Measurements from ENCODE around the gene PKDREJ.

Gene PKDREJ

DNA sequence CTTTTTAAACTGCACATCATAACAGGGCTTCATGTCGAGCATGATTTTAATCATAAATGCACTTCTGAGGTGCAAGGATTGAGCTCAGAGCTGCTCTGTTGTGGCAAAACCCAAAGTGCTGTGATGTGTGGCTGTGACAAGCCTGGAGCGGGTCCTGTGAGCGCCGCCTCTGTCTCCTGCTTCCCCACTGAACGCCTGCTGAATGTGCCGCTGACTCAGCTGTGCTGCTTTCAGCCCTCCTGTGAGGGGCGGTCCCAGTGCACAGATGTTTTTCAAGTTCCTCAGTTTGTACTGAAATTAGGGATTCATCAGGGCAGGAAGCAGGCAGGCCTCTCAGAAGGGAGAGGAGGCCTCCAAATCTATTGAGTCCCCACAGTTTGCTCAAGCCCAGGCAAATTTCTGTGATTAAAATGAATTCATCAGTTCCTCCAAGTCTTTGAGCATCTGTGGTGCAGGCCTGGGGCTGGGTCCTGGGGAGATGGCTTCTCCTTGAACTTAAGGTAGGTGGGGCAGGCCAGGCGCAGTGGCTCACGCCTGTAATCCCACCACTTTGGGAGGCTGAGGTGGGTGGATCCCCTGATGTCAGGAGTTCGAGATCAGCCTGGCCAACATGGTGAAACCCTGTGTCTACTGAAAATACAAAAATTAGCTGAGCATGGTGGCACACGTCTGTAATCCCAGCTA is 30.6 kb upstream of the PKDREJ start:
- H3K9me3 Mint-ChIP-seq = no peaks in the 10 kb centered on the region
- H3K4me1 Mint-ChIP-seq (ENCODE audit: low read depth in 2 of 2) = peaks cover 44 to 60% of the 10 kb centered on the region in 2 donors
- no peaks in the 10 kb centered on the region for H3K27me3 Mint-ChIP-seq
- peak overlapping the region; percentile 51 to 62 for H3K4me3 Mint-ChIP-seq
- DNase-seq (no peak), ATAC-seq (replicated peaks) (no peak)
- peak overlapping the region; percentile 84 to 88 for H3K27ac Mint-ChIP-seq
- peaks cover 56% of the 10 kb centered on the region for H3K36me3 Mint-ChIP-seq (ENCODE audit: insufficient read depth)

DNA sequence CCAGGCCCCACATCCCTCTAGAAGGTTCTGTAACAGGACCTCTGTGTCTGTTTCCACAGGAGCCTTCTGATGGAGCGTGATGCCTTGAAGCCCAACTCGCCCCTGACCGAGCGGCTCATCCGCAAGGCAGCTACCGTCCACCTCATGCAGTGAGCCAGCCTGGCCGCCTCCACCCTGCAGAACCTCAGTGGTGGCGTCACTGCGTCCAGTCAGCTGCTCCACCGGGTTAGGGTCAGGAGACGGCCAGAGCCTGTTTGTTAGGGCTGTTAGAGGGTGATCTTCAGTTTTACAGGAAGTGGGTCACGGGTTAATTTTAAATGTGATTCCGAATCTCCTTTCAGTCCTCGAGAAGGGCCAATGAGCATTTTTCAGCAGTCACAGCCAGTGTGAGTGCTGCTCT is 29.6 kb upstream of the PKDREJ start:
- peaks cover 61% of the 10 kb centered on the region for H3K36me3 Mint-ChIP-seq (ENCODE audit: insufficient read depth)

DNA sequence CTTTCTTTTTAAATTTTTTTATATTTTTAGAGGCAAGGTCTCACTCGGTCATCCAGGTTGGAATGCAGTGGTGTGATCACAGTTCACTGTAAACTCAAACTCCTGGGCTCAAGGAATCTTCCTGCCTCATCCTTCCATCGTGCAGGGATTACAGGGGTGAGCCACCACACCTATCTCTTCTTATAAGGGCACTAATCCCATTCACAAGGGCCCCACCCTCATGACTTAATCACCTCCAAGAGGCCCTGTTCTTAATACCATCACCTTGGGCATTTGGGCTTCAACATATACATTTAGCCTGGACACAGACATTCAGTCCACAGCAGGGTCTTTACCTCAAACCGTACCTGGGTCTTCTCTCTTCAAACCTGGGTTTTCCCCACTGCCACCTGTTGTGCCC is 29.0 kb upstream of the PKDREJ start:
- Mint-ChIP-seq H3K9me3 (no peaks in the 10 kb centered on the region), H3K27ac (peak overlapping the region; percentile 84 to 88), H3K36me3 (ENCODE audit: insufficient read depth) (peaks cover 66% of the 10 kb centered on the region), H3K4me1 (ENCODE audit: low read depth in 2 of 2) (peaks cover 56 to 70% of the 10 kb centered on the region in 2 donors), H3K27me3 (no peaks in the 10 kb centered on the region), H3K4me3 (peak overlapping the region in 1 of 2 donors; percentile 62)
- DNase-seq = no peak
- no peak for ATAC-seq (replicated peaks)

More for the DNA sequence above, 29.6 kb upstream of the PKDREJ start:
- H3K9me3 Mint-ChIP-seq = no peaks in the 10 kb centered on the region
- no peak for DNase-seq
- H3K27ac Mint-ChIP-seq = peak overlapping the region; percentile 84 to 88
- no peak for ATAC-seq (replicated peaks)
- no peaks in the 10 kb centered on the region for H3K27me3 Mint-ChIP-seq
- peaks cover 52 to 70% of the 10 kb centered on the region in 2 donors for H3K4me1 Mint-ChIP-seq (ENCODE audit: low read depth in 2 of 2)
- peak overlapping the region in 1 of 2 donors; percentile 62 for H3K4me3 Mint-ChIP-seq

DNA sequence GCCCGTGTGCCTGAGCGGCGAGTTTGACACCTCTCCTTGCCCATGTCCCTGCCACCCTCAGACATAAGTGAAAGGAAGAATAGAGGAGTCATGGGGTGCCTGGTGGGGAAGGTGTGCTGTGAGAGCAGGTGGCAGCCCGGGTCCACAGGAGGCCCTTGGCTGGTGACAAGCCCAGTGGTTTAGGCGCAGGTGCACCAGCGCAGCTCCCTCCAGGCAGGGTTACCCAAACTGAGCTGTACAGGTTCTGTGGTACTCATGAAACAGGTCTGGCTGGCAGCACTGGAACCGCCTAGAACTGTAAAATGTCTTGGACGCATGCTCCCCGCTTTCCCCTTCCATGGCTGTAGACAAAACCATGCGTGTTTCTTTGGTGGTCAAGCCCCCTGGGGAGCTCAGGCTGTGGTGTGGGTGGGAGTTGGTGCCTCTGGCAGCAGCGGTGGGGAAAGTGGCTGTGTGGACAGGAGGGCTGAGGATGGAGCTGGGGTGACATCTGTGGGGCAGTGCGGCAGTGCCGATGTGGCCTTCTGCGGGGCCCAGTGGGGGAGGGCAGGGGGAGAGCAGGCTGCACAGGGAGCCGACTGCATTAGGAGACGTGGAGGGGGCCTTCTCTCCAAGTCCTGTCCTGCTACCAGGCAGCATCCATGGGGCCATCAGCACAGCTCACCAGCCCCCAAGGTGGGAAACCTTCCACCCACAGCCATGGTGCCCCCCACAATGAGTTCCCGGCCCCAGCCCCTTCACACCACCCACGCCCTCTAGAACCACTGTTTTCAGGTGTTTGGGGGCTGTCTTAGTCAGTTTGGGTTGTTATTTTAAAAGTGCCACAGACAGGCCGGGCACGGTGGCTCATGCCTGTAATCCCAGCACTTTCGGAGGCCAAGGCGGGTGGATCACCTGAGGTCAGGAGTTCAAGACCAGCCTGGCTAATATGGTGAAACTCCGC is 28.0 kb upstream of the PKDREJ start:
- Mint-ChIP-seq H3K36me3 (ENCODE audit: insufficient read depth) (peaks cover 57% of the 10 kb centered on the region), H3K4me3 (peak overlapping the region; percentile 79 to 80), H3K4me1 (ENCODE audit: low read depth in 2 of 2) (peaks cover 54 to 69% of the 10 kb centered on the region in 2 donors), H3K27me3 (no peaks in the 10 kb centered on the region), H3K27ac (peak overlapping the region; percentile 97 to 99), H3K9me3 (no peaks in the 10 kb centered on the region)
- no peak for DNase-seq
- ATAC-seq (replicated peaks) = no peak

DNA sequence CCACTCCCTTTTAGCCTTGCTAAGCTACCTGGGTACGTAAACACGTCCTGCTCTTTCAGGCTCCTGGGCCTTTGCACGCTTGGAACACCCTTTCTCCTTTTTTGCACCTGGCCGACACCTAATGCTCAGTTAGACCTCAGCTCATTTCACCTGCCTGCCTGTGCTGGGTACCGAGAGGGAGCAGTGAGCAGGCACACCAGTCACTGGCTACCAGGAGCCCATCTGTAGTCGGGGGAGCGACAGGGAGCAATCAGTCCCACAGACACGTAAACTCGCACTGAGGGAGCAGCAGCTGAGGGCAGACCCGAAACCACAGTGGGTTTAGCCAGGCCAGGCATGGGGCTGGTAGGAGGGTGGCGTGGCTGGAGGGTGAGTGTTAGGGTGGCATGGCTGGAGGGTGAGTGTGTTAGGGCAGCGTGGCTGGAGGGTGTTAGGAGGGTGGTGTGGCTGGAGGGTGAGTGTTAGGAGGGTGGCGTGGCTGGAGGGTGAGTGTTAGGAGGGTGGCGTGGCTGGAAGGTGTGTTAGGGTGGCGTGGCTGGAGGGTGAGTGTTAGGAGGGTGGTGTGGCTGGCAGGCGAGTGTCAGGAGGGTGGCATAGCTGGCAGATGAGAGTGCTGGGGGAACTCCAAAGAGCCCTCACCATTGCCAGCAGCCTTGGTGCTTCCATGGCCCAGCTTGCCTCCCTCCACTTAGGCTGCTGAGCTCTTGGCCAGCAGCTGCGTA is 27.1 kb upstream of the PKDREJ start:
- H3K27me3 Mint-ChIP-seq = no peaks in the 10 kb centered on the region
- peaks cover 51 to 61% of the 10 kb centered on the region in 2 donors for H3K4me1 Mint-ChIP-seq (ENCODE audit: low read depth in 2 of 2)
- H3K27ac Mint-ChIP-seq = peak overlapping the region; percentile 97 to 99
- ATAC-seq (replicated peaks) = peak; percentile 30
- H3K4me3 Mint-ChIP-seq = peak overlapping the region; percentile 79 to 80
- peaks cover 63% of the 10 kb centered on the region for H3K36me3 Mint-ChIP-seq (ENCODE audit: insufficient read depth)
- no peaks in the 10 kb centered on the region for H3K9me3 Mint-ChIP-seq
- peak in 1 of 3 experiments; percentile 21 for DNase-seq

DNA sequence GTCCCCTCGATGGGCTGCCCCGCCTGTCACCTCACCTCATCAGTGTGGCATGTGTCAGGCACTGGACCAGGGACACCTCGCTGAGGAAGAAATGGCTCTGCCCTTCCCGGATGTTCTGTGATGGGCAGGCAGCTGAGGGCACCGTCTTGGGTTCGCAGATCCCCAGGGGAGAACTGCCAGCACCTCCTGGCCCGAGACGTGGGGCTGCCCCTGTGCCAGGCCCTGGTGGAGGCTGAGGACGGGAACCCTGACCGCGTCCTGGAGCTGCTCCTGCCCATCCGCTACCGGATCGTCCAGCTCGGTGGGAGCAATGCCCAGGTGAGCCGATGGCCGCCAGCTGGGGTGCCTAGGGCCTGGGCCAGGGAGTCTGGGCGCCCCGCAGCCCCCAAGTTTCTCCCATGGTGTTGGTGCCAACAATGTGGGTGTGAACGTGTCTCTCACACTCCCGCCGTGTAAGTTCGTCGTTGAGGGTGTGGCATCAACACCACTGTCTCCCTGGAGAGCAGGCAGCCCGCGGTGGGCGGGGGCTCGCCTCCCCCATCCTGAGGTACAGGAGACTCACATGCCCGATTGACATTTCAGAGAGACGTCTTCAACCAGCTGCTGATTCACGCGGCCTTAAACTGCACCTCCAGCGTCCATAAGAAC is 26.2 kb upstream of the PKDREJ start:
- H3K9me3 Mint-ChIP-seq = no peaks in the 10 kb centered on the region
- DNase-seq = peak; percentile 62 to 65 (median 64)
- H3K4me1 Mint-ChIP-seq (ENCODE audit: low read depth in 2 of 2) = peaks cover 46 to 56% of the 10 kb centered on the region in 2 donors
- peaks cover 72% of the 10 kb centered on the region for H3K36me3 Mint-ChIP-seq (ENCODE audit: insufficient read depth)
- peak overlapping the region; percentile 79 to 80 for H3K4me3 Mint-ChIP-seq
- H3K27ac Mint-ChIP-seq = peak overlapping the region; percentile 97 to 99
- no peaks in the 10 kb centered on the region for H3K27me3 Mint-ChIP-seq
- ATAC-seq (replicated peaks) = peak; percentile 73

DNA sequence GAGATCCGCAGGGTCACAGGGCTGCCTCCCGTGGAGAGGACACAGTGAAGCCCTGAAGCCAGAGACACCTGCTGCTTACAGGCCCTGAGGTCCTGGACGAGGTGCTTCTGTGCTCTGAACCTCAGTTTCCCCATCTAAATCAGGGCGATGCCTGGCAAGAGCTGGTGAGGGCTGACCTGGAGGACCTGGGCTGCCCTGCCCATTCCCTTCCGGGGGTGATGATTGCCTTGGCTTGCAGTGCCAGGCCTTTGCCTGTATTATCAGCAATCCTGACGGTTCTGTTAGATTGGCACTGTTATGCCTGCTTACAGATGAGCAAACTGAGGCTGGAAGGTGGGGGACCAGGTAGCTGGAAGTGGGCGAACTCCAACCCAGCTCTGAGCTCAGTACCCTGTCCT is 25.7 kb upstream of the PKDREJ start:
- peak; percentile 4 for ATAC-seq (replicated peaks)
- no peaks in the 10 kb centered on the region for H3K27me3 Mint-ChIP-seq
- peaks cover 46 to 61% of the 10 kb centered on the region in 2 donors for H3K4me1 Mint-ChIP-seq (ENCODE audit: low read depth in 2 of 2)
- no peaks in the 10 kb centered on the region for H3K9me3 Mint-ChIP-seq
- H3K27ac Mint-ChIP-seq = peak overlapping the region; percentile 97 to 99
- H3K36me3 Mint-ChIP-seq (ENCODE audit: insufficient read depth) = peaks cover 76% of the 10 kb centered on the region
- DNase-seq = no peak
- H3K4me3 Mint-ChIP-seq = peak overlapping the region; percentile 79 to 89

DNA sequence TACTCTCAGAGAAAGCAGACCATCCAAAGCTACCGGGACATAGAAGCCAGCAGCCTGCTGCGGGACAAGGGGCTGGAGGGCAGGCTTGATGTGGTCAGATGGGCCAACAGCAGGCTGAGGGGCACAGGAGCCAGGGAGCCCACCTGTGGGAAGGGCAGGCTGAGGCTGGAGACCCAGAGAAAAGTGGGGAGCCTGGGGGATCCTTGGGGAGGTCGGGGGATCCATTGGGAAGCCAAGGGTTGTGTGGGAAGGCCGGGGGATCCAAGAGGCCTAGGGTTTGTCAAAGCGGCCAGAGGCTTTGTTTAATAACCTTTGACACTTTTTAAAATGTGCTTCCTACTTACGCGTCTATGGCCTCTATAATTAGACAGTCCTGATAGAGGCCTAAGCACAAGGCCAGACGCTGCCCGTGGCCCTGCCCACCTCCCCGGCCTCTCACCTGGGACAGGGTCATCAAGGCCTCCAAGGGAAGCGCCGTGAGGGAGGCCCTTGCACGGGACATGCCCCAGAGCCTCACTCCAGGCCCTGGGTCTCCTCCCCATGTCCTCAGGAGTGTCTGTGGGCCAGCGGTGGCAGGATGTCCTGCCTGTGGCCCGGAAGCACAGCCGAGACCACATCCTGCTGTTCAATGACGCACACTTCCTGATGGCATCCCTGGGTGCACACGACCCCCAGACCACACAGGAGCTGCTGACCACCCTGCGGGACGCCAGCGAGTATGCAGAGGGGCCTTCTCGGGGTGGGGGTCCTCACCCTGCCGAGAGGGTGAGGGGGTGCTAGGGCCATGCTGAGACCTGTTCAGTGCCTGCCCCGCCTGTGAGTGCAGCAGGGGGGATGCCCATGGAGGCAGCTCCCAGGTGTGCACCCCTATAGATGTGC is 25.0 kb upstream of the PKDREJ start:
- Mint-ChIP-seq H3K9me3 (no peaks in the 10 kb centered on the region), H3K4me1 (ENCODE audit: low read depth in 2 of 2) (peaks cover 43 to 57% of the 10 kb centered on the region in 2 donors), H3K36me3 (ENCODE audit: insufficient read depth) (peaks cover 73% of the 10 kb centered on the region), H3K27ac (peak overlapping the region; percentile 97 to 99), H3K27me3 (no peaks in the 10 kb centered on the region), H3K4me3 (peak overlapping the region; percentile 79 to 89)
- peak; percentile 67 for ATAC-seq (replicated peaks)
- peak; percentile 42 to 50 (median 45) for DNase-seq

DNA sequence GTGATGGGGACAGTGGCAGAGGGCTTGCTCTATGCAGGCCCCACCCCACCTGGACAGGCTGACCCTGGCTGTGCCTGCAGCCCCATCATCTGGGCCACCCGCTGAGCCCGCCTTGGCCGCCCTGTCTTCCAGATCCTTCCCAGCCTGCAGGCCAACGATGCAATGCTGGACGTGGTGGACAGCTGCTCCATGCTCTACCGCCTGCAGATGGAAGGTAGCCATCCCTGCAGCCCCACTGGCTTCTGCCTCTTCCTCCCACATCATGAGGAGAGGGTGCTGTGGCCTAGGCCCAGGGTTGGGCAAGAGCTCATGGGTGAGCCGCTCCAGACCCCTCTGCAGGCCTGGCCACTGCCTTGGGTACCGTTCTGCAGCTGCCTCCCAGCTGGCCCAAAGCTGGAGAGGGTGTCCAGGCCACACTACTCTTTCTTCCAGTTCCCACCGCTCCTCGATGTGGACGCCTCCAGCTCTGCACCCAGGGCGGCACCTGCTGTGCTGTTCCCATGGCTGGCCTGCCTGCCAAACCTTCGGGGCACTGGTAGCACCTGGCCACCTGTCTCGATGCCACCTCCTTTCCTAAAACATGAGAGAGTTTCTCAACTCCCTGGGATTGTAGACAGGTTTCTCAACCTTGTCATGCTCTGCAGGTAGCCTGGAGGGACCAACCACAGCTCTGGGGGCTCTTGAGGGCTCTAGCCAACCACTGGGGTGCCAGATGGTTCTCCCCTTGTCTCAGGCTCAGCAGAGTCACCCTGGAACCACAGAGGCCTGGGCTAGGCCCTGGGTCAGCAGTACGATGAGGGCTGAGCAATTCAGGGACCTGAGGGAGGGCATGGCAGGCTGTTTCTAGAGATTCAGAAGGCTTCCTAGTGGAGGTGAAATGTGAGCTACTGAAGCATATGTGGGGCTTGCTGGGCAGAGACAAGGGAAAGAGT is 24.1 kb upstream of the PKDREJ start:
- no peak for ATAC-seq (replicated peaks)
- H3K4me1 Mint-ChIP-seq (ENCODE audit: low read depth in 2 of 2) = peaks cover 39 to 53% of the 10 kb centered on the region in 2 donors
- peak overlapping the region; percentile 79 to 89 for H3K4me3 Mint-ChIP-seq
- no peaks in the 10 kb centered on the region for H3K9me3 Mint-ChIP-seq
- DNase-seq = no peak
- H3K27me3 Mint-ChIP-seq = no peaks in the 10 kb centered on the region
- peak overlapping the region; percentile 97 to 99 for H3K27ac Mint-ChIP-seq
- peaks cover 65% of the 10 kb centered on the region for H3K36me3 Mint-ChIP-seq (ENCODE audit: insufficient read depth)

DNA sequence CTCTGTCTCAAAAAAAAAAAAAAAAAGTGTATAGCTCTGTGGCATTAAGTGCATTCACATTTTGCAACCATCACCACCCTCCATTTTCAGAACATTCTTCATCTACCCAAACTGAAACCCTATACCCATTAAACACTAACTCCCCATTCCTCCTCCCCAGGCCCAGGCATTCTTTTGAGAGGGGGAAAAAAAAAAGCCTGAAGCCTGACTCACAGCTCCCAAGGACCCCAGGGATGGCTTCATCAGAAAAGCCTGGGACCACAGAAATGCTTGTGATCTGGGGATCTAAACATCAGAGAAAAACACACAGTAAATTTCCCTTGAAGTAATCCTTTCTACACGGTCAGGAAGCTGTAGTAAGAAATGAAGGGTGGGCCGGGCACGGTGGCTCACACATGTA is 22.9 kb upstream of the PKDREJ start:
- Mint-ChIP-seq H3K4me3 (peak overlapping the region in 1 of 2 donors; percentile 89), H3K36me3 (ENCODE audit: insufficient read depth) (peaks cover 61% of the 10 kb centered on the region), H3K27me3 (no peaks in the 10 kb centered on the region), H3K4me1 (ENCODE audit: low read depth in 2 of 2) (peaks cover 49 to 63% of the 10 kb centered on the region in 2 donors), H3K27ac (peak overlapping the region; percentile 97 to 99), H3K9me3 (no peaks in the 10 kb centered on the region)
- no peak for DNase-seq
- ATAC-seq (replicated peaks) = no peak

DNA sequence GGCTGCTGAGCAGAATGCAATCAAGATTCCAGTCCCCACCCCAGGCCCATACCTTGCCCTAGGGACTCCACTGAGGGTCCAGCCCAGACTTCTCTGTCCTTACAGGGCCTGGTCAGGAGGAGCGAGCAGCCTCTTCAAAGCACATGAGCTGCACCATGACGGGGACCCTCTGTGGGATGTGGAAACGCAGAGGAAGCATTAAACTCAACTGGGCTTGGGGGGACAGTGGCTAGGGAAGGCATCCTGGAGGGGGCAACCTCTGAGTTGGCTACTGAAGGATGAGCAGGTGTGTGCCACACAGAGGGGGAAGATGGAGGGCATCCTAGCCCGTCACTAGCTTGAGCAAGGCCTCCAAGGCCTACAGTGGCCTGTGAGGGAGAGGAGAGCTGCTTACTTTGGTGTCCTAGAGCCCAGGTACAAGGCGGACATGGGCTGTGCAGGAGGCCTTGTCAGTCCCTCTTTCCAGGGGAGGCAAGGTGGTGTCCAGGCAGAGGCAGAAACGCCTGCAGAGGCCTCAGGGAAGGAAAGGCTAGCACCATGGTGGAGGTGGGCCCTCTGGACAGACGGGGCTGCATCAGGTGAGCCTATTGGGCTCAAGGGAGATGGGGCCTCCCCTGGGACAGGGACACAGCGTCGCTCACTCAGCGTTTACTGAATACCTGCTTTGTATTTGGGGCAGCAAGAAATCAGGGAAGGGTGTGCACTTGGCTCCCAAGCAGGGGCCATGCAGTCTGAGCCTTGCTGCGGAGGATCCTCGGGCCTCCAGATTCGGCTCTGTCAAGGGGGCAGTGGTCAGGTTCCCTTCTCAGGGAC is 18.9 kb upstream of the PKDREJ start:
- peaks cover 43 to 56% of the 10 kb centered on the region in 2 donors for H3K4me1 Mint-ChIP-seq (ENCODE audit: low read depth in 2 of 2)
- ATAC-seq (replicated peaks) = no peak
- H3K27me3 Mint-ChIP-seq = no peaks in the 10 kb centered on the region
- DNase-seq = no peak
- peak overlapping the region; percentile 79 to 82 for H3K4me3 Mint-ChIP-seq
- no peaks in the 10 kb centered on the region for H3K9me3 Mint-ChIP-seq
- peaks cover 39% of the 10 kb centered on the region for H3K36me3 Mint-ChIP-seq (ENCODE audit: insufficient read depth)
- peak overlapping the region; percentile 94 to 96 for H3K27ac Mint-ChIP-seq
